Fibroblast of lung (primary cell): ENCODE results near the gene CARHSP1.

Experiments used
- EZH2 ChIP-seq: IDR thresholded peaks from 2 replicates; pipeline ENCODE4 v1.5.1; 2012; ENCODE audit warnings: low read length, control low read depth, mild to moderate bottlenecking; ENCODE audit errors: missing control alignments
- TF ChIP-seq, protein P1 (sequence below), 2 donors: IDR thresholded peaks in 1 of 2; conservative IDR thresholded peaks in 1 of 2; 1 replicate in 1 of 2; 2 replicates in 1 of 2; pipeline ENCODE4 v1.5.1; 2011 to 2012; ENCODE audit warnings: low read length in 2 of 2, control low read depth in 1 of 2, inconsistent platforms in 1 of 2, low read depth in 1 of 2, mild to moderate bottlenecking in 1 of 2

DNA sequence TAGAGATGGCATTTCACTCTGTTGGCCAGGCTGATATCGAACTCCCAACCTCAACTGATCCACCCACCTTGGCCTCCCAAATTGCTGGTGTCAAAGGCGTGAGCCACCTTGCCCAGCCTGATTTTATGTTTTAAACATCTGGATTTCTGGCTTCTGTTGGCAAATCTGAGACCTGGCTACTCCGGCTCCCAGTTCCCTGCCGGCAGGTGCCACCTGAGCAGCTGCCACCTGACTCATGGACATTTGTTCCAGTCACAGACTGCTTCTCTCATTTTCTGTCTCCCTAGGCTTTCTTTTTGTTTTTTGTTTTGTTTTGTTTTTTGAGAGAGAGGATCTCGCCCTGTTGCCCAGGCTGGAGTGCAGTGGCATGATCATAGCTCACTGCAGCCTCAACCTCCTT is 61.6 kb downstream of the CARHSP1 start:
- TF ChIP-seq, protein P1, sequence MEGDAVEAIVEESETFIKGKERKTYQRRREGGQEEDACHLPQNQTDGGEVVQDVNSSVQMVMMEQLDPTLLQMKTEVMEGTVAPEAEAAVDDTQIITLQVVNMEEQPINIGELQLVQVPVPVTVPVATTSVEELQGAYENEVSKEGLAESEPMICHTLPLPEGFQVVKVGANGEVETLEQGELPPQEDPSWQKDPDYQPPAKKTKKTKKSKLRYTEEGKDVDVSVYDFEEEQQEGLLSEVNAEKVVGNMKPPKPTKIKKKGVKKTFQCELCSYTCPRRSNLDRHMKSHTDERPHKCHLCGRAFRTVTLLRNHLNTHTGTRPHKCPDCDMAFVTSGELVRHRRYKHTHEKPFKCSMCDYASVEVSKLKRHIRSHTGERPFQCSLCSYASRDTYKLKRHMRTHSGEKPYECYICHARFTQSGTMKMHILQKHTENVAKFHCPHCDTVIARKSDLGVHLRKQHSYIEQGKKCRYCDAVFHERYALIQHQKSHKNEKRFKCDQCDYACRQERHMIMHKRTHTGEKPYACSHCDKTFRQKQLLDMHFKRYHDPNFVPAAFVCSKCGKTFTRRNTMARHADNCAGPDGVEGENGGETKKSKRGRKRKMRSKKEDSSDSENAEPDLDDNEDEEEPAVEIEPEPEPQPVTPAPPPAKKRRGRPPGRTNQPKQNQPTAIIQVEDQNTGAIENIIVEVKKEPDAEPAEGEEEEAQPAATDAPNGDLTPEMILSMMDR (conservative IDR thresholded peaks at IDR 0.05 in 1 of 2, IDR thresholded peaks at IDR 0.05 in 1 of 2; ENCODE audit: low read depth in 1 of 2, low read length in 2 of 2): no peak
- TF ChIP-seq EZH2: no peak
